B cell (primary cell): ENCODE measurements around the gene MYO1B. TPM values are rescaled to one million over a fixed set of nuclear protein-coding genes. Genes with fewer than 3 reads are reported as not detected.

Source experiments
- ATAC-seq: fragments of 200-7000 bp; cut with Tn5 transposase; one replicate; pipeline ENCODE4 v1.10.0; 2021; ENCODE audit warnings: low read depth, mild to moderate bottlenecking, moderate number of reproducible peaks, moderate library complexity
- CTCF ChIA-PET: fragments of 350-600 bp; sonication (Branson Sonifier 250); formaldehyde crosslinking; loops from one replicate; lab custom pipeline; 2021; ENCODE audit warnings: antibody characterized with exemption, inconsistent platforms; lab: Charles Lee
- POLR2A ChIA-PET: fragments of 350-600 bp; sonication (Branson Sonifier 250); formaldehyde crosslinking; loops from one replicate; lab custom pipeline; 2021; ENCODE audit warnings: antibody characterized with exemption; lab: Charles Lee
- DNase-seq: peaks from one replicate; pipeline ENCODE4 v3.0.0; 2013
- H2AFZ ChIP-seq: 2 replicates; pipeline ENCODE4 v1.6.1; 2012; ENCODE audit warnings: mild to moderate bottlenecking, low read depth, low read length; ENCODE audit not compliant: insufficient read depth, poor library complexity, severe bottlenecking
- H3K27ac ChIP-seq, 2 donors: 1 replicate in 1 of 2; 2 replicates in 1 of 2; pipeline ENCODE4 v1.5.1; 2012 to 2013; ENCODE audit warnings: low read length in 2 of 2, mild to moderate bottlenecking in 2 of 2, moderate library complexity in 1 of 2
- H3K27me3 ChIP-seq, 4 experiments: fragments of 200-600 bp in 1 of 4; sonication (generic) in 1 of 4; replicated peaks in 1 of 4; 1 replicate in 2 of 4; 2 replicates in 2 of 4; pipeline versions ENCODE4 v1.6.1 to v1.7.0; 2013 to 2016; ENCODE audit warnings: low read length in 3 of 4, mild to moderate bottlenecking in 2 of 4, mixed read lengths in 1 of 4, moderate library complexity in 1 of 4; ENCODE audit not compliant: insufficient read depth in 4 of 4, control insufficient read depth in 3 of 4; ENCODE audit errors: control extremely low read depth in 1 of 4
- H3K36me3 ChIP-seq, 2 experiments: replicated peaks in 1 of 2; 1 replicate in 1 of 2; 2 replicates in 1 of 2; pipeline versions ENCODE4 v1.6.1 to v1.7.1; 2013; ENCODE audit warnings: low read length in 1 of 2; ENCODE audit not compliant: insufficient read depth in 2 of 2, control insufficient read depth in 1 of 2; ENCODE audit errors: control extremely low read depth in 1 of 2, extremely low read depth in 1 of 2
- H3K4me1 ChIP-seq, 2 donors: fragments of 200-600 bp in 1 of 2; sonication (generic) in 1 of 2; 1 replicate in 1 of 2; 2 replicates in 1 of 2; pipeline versions ENCODE4 v1.5.1 to v1.6.1; 2013 to 2017; ENCODE audit warnings: low read length in 2 of 2; ENCODE audit not compliant: control insufficient read depth in 2 of 2, insufficient read depth in 2 of 2
- H3K4me2 ChIP-seq: replicated peaks from 2 replicates; pipeline ENCODE3; 2012; ENCODE audit warnings: mild to moderate bottlenecking, low read depth, low read length; ENCODE audit not compliant: poor library complexity, severe bottlenecking
- H3K4me3 ChIP-seq, 5 experiments: fragments of 200-600 bp in 1 of 5; sonication (generic) in 1 of 5; 1 replicate in 3 of 5; 2 replicates in 2 of 5; pipeline versions ENCODE4 v1.5.1 to v1.7.0; 2011 to 2016; ENCODE audit warnings: low read length in 4 of 5, mild to moderate bottlenecking in 4 of 5, low read depth in 2 of 5, control low read depth in 1 of 5, moderate library complexity in 1 of 5; ENCODE audit not compliant: insufficient read depth in 1 of 5; ENCODE audit errors: control extremely low read depth in 1 of 5, extremely low read depth in 1 of 5
- H3K79me2 ChIP-seq: fragments of 200-600 bp; sonication (generic); one replicate; pipeline ENCODE4 v1.6.0; 2016; ENCODE audit warnings: low read length; ENCODE audit not compliant: control insufficient read depth, insufficient read depth
- H3K9ac ChIP-seq: fragments of 200-600 bp; sonication (generic); 2 replicates; pipeline ENCODE4 v1.6.1; 2017; ENCODE audit warnings: mild to moderate bottlenecking, low read length, moderate library complexity
- H3K9me3 ChIP-seq, 3 donors: one replicate each; pipeline versions ENCODE4 v1.6.1 to v1.7.1; 2013; ENCODE audit warnings: low read length in 2 of 3; ENCODE audit not compliant: control insufficient read depth in 2 of 3, insufficient read depth in 1 of 3; ENCODE audit errors: control extremely low read depth in 1 of 3
- H4K20me1 ChIP-seq: 2 replicates; pipeline ENCODE4 v1.6.0; 2012; ENCODE audit warnings: mild to moderate bottlenecking, low read length; ENCODE audit not compliant: insufficient read depth, control insufficient read depth, poor library complexity, severe bottlenecking
- H3K27ac Mint-ChIP-seq: one replicate; pipeline ENCODE4 v1.8.0; 2021; ENCODE audit warnings: mixed read lengths
- H3K27me3 Mint-ChIP-seq: one replicate; pipeline ENCODE4 v1.8.0; 2021; ENCODE audit warnings: mixed read lengths
- H3K4me1 Mint-ChIP-seq: one replicate; pipeline ENCODE4 v1.8.0; 2021; ENCODE audit warnings: mixed read lengths
- H3K4me3 Mint-ChIP-seq: one replicate; pipeline ENCODE4 v1.8.0; 2021; ENCODE audit warnings: mixed read lengths
- H3K9me3 Mint-ChIP-seq: one replicate; pipeline ENCODE4 v1.8.0; 2022; ENCODE audit warnings: mixed read lengths; ENCODE audit not compliant: insufficient read depth
- CTCF ChIP-seq: fragments of 200-600 bp; IDR thresholded peaks from one replicate; pipeline ENCODE4 v1.8.0; 2022; ENCODE audit warnings: antibody characterized with exemption, mild to moderate bottlenecking
- EZH2 ChIP-seq: IDR thresholded peaks from 2 replicates; pipeline ENCODE4 v1.6.1; 2012; ENCODE audit warnings: borderline replicate concordance, low read depth, mild to moderate bottlenecking, moderate library complexity, low read length; ENCODE audit not compliant: insufficient read depth, poor library complexity, severe bottlenecking
- WGBS: methylation state at CpG from one replicate; pipeline ENCODE4 v1.1.5; 2013; ENCODE audit warnings: missing lambda C conversion rate; ENCODE audit not compliant: insufficient coverage; 5-methylcytosine and 5-hydroxymethylcytosine counted together
- intact Hi-C: fragments of 100-400 bp; cut with micrococcal nuclease; formaldehyde crosslinking; loops from one replicate; pipeline ENCODE4 v1.10.0; 2022
- polyA plus RNA-seq: library from polyadenylated mRNA; depleted of rRNA; stranded (reverse); fragments of >200 nt; gene quantifications from 2 replicates; pipeline ENCODE4 v1.2.3, GENCODE V29; 2012
- total RNA-seq, 2 donors: library from RNA; stranded (reverse); fragments of 120-200 nt in 1 of 2; gene quantifications; 1 replicate in 1 of 2; 2 replicates in 1 of 2; pipeline versions ENCODE4 v1.2.3 to v1.2.4, GENCODE V29; 2013 to 2022

Gene MYO1B
- total and polyA plus RNA-seq, 2 donors (not counting 1 experiment from before 2014, with no cell fraction given) = 0.67 to 4.4 TPM

GRCh38 chr2:191244350-191244749 is 854 bp upstream of the MYO1B start:
- H3K36me3 ChIP-seq = no peaks in the 10 kb centered on the region
- intact Hi-C loops = loop anchor here (10.0 kb wide), 1 partner anchor 120 kb away; no protein-coding TSS in a partner anchor
- peaks cover 0 to 3% (median 0%) of the 10 kb centered on the region in 3 donors for H3K9me3 ChIP-seq
- H3K27me3 Mint-ChIP-seq = peaks cover 7% of the 10 kb centered on the region
- CTCF ChIA-PET = no interaction called here
- no peak overlapping the region for H3K27ac ChIP-seq
- H3K9me3 Mint-ChIP-seq = peaks cover 2% of the 10 kb centered on the region
- H3K4me3 ChIP-seq = no peak overlapping the region
- ATAC-seq (no peak), DNase-seq (peak; percentile 4)
- H3K4me1 Mint-ChIP-seq = peaks cover 19% of the 10 kb centered on the region
- no peaks in the 10 kb centered on the region for H3K27me3 ChIP-seq
- H3K79me2 ChIP-seq = no peaks in the 10 kb centered on the region
- H3K9ac ChIP-seq = no peak overlapping the region
- peak overlapping the region; percentile 86 for H2AFZ ChIP-seq
- H3K4me2 ChIP-seq = no peak overlapping the region
- peak overlapping the region; percentile 76 for H3K4me3 Mint-ChIP-seq
- no peak overlapping the region for H3K27ac Mint-ChIP-seq
- WGBS = no CpG with 5 or more reads among the region's 2 CpGs
- POLR2A ChIA-PET = no interaction called here
- H3K4me1 ChIP-seq = peaks cover 4 to 18% of the 10 kb centered on the region in 2 donors
- H4K20me1 ChIP-seq = no peaks in the 10 kb centered on the region
- no peak for TF ChIP-seq CTCF
- TF ChIP-seq EZH2 = no peak

- peaks cover 7% of the 10 kb centered on the region for H3K27me3 Mint-ChIP-seq
- no peaks in the 10 kb centered on the region for H3K27me3 ChIP-seq
- H3K9me3 Mint-ChIP-seq = peaks cover 2% of the 10 kb centered on the region
- H3K9ac ChIP-seq = peak overlapping the region; percentile 69
- no peak for TF ChIP-seq CTCF
- no peak for TF ChIP-seq EZH2
- intact Hi-C loops = loop anchor here (1.0 to 10.0 kb wide), 3 partner anchors 51 to 275 kb away; no protein-coding TSS in a partner anchor
- H2AFZ ChIP-seq = peak overlapping the region; percentile 86
- peak overlapping the region; percentile 22 for H3K27ac Mint-ChIP-seq
- no peaks in the 10 kb centered on the region for H3K36me3 ChIP-seq
- H4K20me1 ChIP-seq = no peaks in the 10 kb centered on the region
- H3K4me2 ChIP-seq = peak overlapping the region; percentile 84
- peak overlapping the region; percentile 88 for H3K4me3 Mint-ChIP-seq
- CTCF ChIA-PET = interaction anchor here (0.6 to 1.4 kb wide), 3 partner anchors 27 to 193 kb away, joined by 3 to 5 read pairs (median 3); no protein-coding TSS in a partner anchor
- POLR2A ChIA-PET = interaction anchor here (0.7 kb wide), 1 partner anchor 20 kb away, joined by 3 read pairs; no protein-coding TSS in a partner anchor
- peaks cover 19% of the 10 kb centered on the region for H3K4me1 Mint-ChIP-seq
- no peak overlapping the region for H3K27ac ChIP-seq
- peak; percentile 38 for DNase-seq
- H3K4me1 ChIP-seq = peaks cover 4 to 18% of the 10 kb centered on the region in 2 donors
- ATAC-seq = peak; percentile 8
- no peaks in the 10 kb centered on the region for H3K79me2 ChIP-seq
- WGBS = 3% methylated on average over 23 of the region's 34 CpGs
- H3K4me3 ChIP-seq = peak overlapping the region; percentile 30 to 76 (median 72)
- H3K9me3 ChIP-seq = peaks cover 0 to 3% (median 0%) of the 10 kb centered on the region in 3 donors
Measured at GRCh38 chr2:191245869-191246531, 796 bp downstream of the MYO1B start.
